ENCODE results near the gene DNAH14. TPM values are rescaled to one million over a fixed set of nuclear protein-coding genes. Genes with fewer than 3 reads are reported as not detected.

The DNAH14 gene
- total and polyA plus RNA-seq, 2 of the 13 experiments (the other 11 are each of a cell fraction or from before 2014, with no cell fraction given): 4.5 to 27.5 TPM

DNA sequence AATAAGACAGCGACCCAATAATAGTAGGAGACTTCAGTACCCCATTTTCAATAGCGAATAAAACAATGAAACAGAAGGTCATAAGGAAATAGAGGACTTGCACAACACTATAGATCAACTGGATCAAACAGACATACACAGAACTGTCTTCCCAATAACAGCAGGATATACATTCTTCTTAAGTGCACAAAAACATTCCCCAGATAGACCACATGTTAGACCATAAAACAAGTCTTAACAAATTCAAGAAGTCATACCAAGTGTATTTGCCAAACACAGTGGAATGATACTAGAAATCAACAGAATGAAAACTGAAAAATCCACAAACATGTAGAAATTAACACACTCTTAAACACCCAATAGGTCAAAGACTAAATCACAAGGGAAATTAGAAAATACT lies 420.4 kb downstream of the DNAH14 start:
- intact Hi-C loops (cut with micrococcal nuclease; ENCODE audit: unreplicated experiment): no loop called here
- H3K9me3 ChIP-seq (ENCODE audit: low read length): no peaks in the 10 kb centered on the region
- H4K20me1 ChIP-seq (ENCODE audit: insufficient read depth, low read length): no peaks in the 10 kb centered on the region
- POLR2A ChIA-PET: no interaction called here
- ATAC-seq: no peak
- no peaks in the 10 kb centered on the region for H3K79me2 ChIP-seq (ENCODE audit: insufficient read depth, low read length)
- no peak overlapping the region for H3K27ac ChIP-seq (ENCODE audit: extremely low read length, insufficient read depth, low read length)
- no peak overlapping the region for H2AFZ ChIP-seq (ENCODE audit: low read length)
- no peak overlapping the region for H3K4me3 ChIP-seq (replicated peaks in 1 of 3; ENCODE audit: insufficient read depth in 1 of 3, low read depth in 2 of 3, low read length in 3 of 3)
- no peak overlapping the region for H3K4me2 ChIP-seq (ENCODE audit: low read depth, low read length)
- H3K36me3 ChIP-seq (replicated peaks in 1 of 2; ENCODE audit: control insufficient read depth in 1 of 2, insufficient read depth in 2 of 2, low read length in 2 of 2): no peaks in the 10 kb centered on the region
- no peaks in the 10 kb centered on the region for H3K4me1 ChIP-seq (ENCODE audit: insufficient read depth, low read length)
- H3K9ac ChIP-seq (ENCODE audit: insufficient read depth, low read depth, low read length): no peak overlapping the region
- TF ChIP-seq ZNF484 (CRISPR knock-in tag; IDR thresholded peaks at IDR 0.05; ENCODE audit: borderline replicate concordance, low read depth): no peak
- TF ChIP-seq, protein P1, sequence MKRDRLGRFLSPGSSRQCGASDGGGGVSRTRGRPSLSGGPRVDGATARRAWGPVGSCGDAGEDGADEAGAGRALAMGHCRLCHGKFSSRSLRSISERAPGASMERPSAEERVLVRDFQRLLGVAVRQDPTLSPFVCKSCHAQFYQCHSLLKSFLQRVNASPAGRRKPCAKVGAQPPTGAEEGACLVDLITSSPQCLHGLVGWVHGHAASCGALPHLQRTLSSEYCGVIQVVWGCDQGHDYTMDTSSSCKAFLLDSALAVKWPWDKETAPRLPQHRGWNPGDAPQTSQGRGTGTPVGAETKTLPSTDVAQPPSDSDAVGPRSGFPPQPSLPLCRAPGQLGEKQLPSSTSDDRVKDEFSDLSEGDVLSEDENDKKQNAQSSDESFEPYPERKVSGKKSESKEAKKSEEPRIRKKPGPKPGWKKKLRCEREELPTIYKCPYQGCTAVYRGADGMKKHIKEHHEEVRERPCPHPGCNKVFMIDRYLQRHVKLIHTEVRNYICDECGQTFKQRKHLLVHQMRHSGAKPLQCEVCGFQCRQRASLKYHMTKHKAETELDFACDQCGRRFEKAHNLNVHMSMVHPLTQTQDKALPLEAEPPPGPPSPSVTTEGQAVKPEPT (CRISPR knock-in tag; IDR thresholded peaks at IDR 0.05; ENCODE audit: low read depth): no peak
- TF ChIP-seq, protein P2, sequence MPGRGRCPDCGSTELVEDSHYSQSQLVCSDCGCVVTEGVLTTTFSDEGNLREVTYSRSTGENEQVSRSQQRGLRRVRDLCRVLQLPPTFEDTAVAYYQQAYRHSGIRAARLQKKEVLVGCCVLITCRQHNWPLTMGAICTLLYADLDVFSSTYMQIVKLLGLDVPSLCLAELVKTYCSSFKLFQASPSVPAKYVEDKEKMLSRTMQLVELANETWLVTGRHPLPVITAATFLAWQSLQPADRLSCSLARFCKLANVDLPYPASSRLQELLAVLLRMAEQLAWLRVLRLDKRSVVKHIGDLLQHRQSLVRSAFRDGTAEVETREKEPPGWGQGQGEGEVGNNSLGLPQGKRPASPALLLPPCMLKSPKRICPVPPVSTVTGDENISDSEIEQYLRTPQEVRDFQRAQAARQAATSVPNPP (CRISPR knock-in tag; IDR thresholded peaks at IDR 0.05): no peak
- in situ Hi-C loops (cut with HindIII; ENCODE audit: extremely low pct_ligation_motif_present, low pct_unique_long_range_greater_than_20kb): no loop called here
- CTCF ChIA-PET (ENCODE audit: low intra/inter-chr PET ratio, low total read pairs): no interaction called here
- no peak for DNase-seq (ENCODE audit: low spot score)
- no TSS peak for BruUV-seq (replicated peaks)
- WGBS (ENCODE audit: low lambda C conversion rate): 20% methylated on average over 2 of the region's 2 CpGs
- no peaks in the 10 kb centered on the region for H3K27me3 ChIP-seq (ENCODE audit: control insufficient read depth in 1 of 2, insufficient read depth in 2 of 2, low read length in 2 of 2)
- no peak for FAIRE-seq

DNA sequence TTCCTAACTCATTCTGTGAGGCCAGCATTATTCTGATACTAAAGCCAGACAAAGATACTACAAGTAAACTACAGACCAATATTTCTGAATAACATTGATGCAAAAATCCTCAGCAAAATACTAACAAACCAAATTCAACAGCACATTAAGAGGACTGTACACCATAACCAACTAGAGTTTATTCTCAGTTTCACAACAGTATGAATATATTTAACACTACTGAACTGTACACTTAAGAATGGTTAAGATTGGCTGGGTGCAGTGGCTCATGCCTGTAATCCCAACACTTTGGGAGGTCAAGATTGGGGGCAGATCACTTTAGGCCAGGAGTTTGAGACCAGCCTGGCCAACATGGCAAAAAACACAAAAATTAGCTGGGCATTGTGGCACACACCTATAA lies 421.4 kb downstream of the DNAH14 start:
- DNase-seq (ENCODE audit: low spot score): no peak
- CTCF ChIA-PET (ENCODE audit: low intra/inter-chr PET ratio, low total read pairs): no interaction called here
- no peaks in the 10 kb centered on the region for H3K27me3 ChIP-seq (ENCODE audit: control insufficient read depth in 1 of 2, insufficient read depth in 2 of 2, low read length in 2 of 2)
- no peak overlapping the region for H3K4me3 ChIP-seq (replicated peaks in 1 of 3; ENCODE audit: insufficient read depth in 1 of 3, low read depth in 2 of 3, low read length in 3 of 3)
- POLR2A ChIA-PET: no interaction called here
- H3K27ac ChIP-seq (ENCODE audit: extremely low read length, insufficient read depth, low read length): no peak overlapping the region
- BruUV-seq (replicated peaks): no TSS peak
- no peak for ATAC-seq
- no peaks in the 10 kb centered on the region for H3K79me2 ChIP-seq (ENCODE audit: insufficient read depth, low read length)
- H2AFZ ChIP-seq (ENCODE audit: low read length): no peak overlapping the region
- no peak overlapping the region for H3K9ac ChIP-seq (ENCODE audit: insufficient read depth, low read depth, low read length)
- H3K36me3 ChIP-seq (replicated peaks in 1 of 2; ENCODE audit: control insufficient read depth in 1 of 2, insufficient read depth in 2 of 2, low read length in 2 of 2): no peaks in the 10 kb centered on the region
- intact Hi-C loops (cut with micrococcal nuclease; ENCODE audit: unreplicated experiment): no loop called here
- in situ Hi-C loops (cut with HindIII; ENCODE audit: extremely low pct_ligation_motif_present, low pct_unique_long_range_greater_than_20kb): no loop called here
- H4K20me1 ChIP-seq (ENCODE audit: insufficient read depth, low read length): no peaks in the 10 kb centered on the region
- no peak overlapping the region for H3K4me2 ChIP-seq (ENCODE audit: low read depth, low read length)
- H3K9me3 ChIP-seq (ENCODE audit: low read length): no peaks in the 10 kb centered on the region
- H3K4me1 ChIP-seq (ENCODE audit: insufficient read depth, low read length): no peaks in the 10 kb centered on the region
- FAIRE-seq: no peak
- no peak for TF ChIP-seq TOPORS (CRISPR knock-in tag; IDR thresholded peaks at IDR 0.05)
- TF ChIP-seq RORA (CRISPR knock-in tag; IDR thresholded peaks at IDR 0.05): no peak
- no peak for TF ChIP-seq KMT2A (CRISPR knock-in tag; IDR thresholded peaks at IDR 0.05)
- TF ChIP-seq GTF2F1 (IDR thresholded peaks at IDR 0.05; ENCODE audit: low read length): no peak
- no peak for TF ChIP-seq ZNF101 (CRISPR knock-in tag; IDR thresholded peaks at IDR 0.05; ENCODE audit: borderline replicate concordance, low read depth)
- no peak for TF ChIP-seq ZNF768 (CRISPR knock-in tag; IDR thresholded peaks at IDR 0.05)
- TF ChIP-seq, protein P3, sequence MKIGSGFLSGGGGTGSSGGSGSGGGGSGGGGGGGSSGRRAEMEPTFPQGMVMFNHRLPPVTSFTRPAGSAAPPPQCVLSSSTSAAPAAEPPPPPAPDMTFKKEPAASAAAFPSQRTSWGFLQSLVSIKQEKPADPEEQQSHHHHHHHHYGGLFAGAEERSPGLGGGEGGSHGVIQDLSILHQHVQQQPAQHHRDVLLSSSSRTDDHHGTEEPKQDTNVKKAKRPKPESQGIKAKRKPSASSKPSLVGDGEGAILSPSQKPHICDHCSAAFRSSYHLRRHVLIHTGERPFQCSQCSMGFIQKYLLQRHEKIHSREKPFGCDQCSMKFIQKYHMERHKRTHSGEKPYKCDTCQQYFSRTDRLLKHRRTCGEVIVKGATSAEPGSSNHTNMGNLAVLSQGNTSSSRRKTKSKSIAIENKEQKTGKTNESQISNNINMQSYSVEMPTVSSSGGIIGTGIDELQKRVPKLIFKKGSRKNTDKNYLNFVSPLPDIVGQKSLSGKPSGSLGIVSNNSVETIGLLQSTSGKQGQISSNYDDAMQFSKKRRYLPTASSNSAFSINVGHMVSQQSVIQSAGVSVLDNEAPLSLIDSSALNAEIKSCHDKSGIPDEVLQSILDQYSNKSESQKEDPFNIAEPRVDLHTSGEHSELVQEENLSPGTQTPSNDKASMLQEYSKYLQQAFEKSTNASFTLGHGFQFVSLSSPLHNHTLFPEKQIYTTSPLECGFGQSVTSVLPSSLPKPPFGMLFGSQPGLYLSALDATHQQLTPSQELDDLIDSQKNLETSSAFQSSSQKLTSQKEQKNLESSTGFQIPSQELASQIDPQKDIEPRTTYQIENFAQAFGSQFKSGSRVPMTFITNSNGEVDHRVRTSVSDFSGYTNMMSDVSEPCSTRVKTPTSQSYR (CRISPR knock-in tag; IDR thresholded peaks at IDR 0.05; ENCODE audit: borderline replicate concordance): no peak
- TF ChIP-seq, protein P4, sequence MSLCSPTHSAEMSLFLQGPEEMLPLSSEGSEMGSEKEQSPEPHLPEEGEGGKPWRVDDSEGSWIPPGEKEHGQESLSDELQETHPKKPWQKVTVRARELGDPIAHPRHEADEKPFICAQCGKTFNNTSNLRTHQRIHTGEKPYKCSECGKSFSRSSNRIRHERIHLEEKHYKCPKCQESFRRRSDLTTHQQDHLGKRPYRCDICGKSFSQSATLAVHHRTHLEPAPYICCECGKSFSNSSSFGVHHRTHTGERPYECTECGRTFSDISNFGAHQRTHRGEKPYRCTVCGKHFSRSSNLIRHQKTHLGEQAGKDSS (CRISPR knock-in tag; IDR thresholded peaks at IDR 0.05; ENCODE audit: borderline replicate concordance, low read depth): no peak
